Measurements from ENCODE around the gene SLC41A1. TPM values are rescaled to one million over a fixed set of nuclear protein-coding genes. Genes with fewer than 3 reads are reported as not detected.

SLC41A1 gene
- total and polyA plus RNA-seq, 9 of the 15 experiments (the other 6 are each of a cell fraction or from before 2014, with no cell fraction given): 4.1 to 29.3 (median 11.4) TPM

GRCh38 chr1:205837382-205837970, 24.5 kb upstream of the SLC41A1 start:
- no peak overlapping the region for H3K4me2 ChIP-seq (ENCODE audit: insufficient read depth, low read length)
- no peak for TF ChIP-seq TFAP4 (CRISPR knock-in tag; IDR thresholded peaks at IDR 0.05; ENCODE audit: borderline replicate concordance)
- 0 out of 2 replicates have a peak, but pooled peaks have one; percentile 8 for TF ChIP-seq USF1 (CRISPR knock-in tag; IDR thresholded peaks at IDR 0.05)
- TF ChIP-seq PHB2 (IDR thresholded peaks at IDR 0.05; ENCODE audit: low read depth): no peak
- TF ChIP-seq NCOA1 (IDR thresholded peaks at IDR 0.05; ENCODE audit: low read depth): no peak
- no peak for TF ChIP-seq ZNF23 (CRISPR knock-in tag; IDR thresholded peaks at IDR 0.05)
- TF ChIP-seq FUS (optimal IDR thresholded peaks at IDR 0.05; ENCODE audit: low read depth, low read length): no peak
- no peak for TF ChIP-seq NCOA6 (IDR thresholded peaks at IDR 0.05)
- TF ChIP-seq ATF6 (CRISPR knock-in tag; IDR thresholded peaks at IDR 0.05): no peak
- no peaks in the 10 kb centered on the region for H3K79me2 ChIP-seq (ENCODE audit: control insufficient read depth, insufficient read depth, low read length)
- ATAC-seq: no peak
- H3K9me1 ChIP-seq (ENCODE audit: control insufficient read depth, insufficient read depth, low read length): no peaks in the 10 kb centered on the region
- no peaks in the 10 kb centered on the region for H3K36me3 ChIP-seq (ENCODE audit: control insufficient read depth, insufficient read depth, low read length)
- intact Hi-C loops (cut with micrococcal nuclease): no loop called here
- FAIRE-seq: no peak
- ChIA-PET POLR2A (interaction anchor here (0.6 to 1.7 kb wide), 6 partner anchors 12 to 852 kb away, joined by 3 to 4 read pairs (median 3); no protein-coding TSS in a partner anchor), CTCF (ENCODE audit: low intra/inter-chr PET ratio) (no interaction called here)
- H3K27ac ChIP-seq (ENCODE audit: extremely low read depth, low read depth, low read length): no peak overlapping the region
- no TSS peak for BruUV-seq (replicated peaks)
- H3K9me3 ChIP-seq (replicated peaks; ENCODE audit: control insufficient read depth, insufficient read depth, low read depth, low read length): no peaks in the 10 kb centered on the region
- H3K4me3 ChIP-seq: no peak overlapping the region
- H2AFZ ChIP-seq (ENCODE audit: low read depth, low read length): no peak overlapping the region
- WGBS (ENCODE audit: insufficient coverage, low coverage, missing lambda C conversion rate): 13% methylated on average over 7 of the region's 7 CpGs
- peaks cover 12 to 20% of the 10 kb centered on the region in 2 experiments; a peak in 4 of 5 replicates for H3K27me3 ChIP-seq (ENCODE audit: control insufficient read depth in 2 of 2, insufficient read depth in 2 of 2, low read length in 2 of 2)
- H3K9ac ChIP-seq (ENCODE audit: insufficient read depth in 1 of 2, low read depth in 2 of 2, low read length in 2 of 2): no peak overlapping the region
- in situ Hi-C loops (cut with MboI): no loop called here
- no peaks in the 10 kb centered on the region for H4K20me1 ChIP-seq (replicated peaks; ENCODE audit: control insufficient read depth, insufficient read depth, low read length)
- no peaks in the 10 kb centered on the region; a peak in 3 of 5 replicates for H3K4me1 ChIP-seq (replicated peaks in 1 of 2; ENCODE audit: control insufficient read depth in 2 of 2, insufficient read depth in 2 of 2, low read length in 2 of 2)
- no peak for DNase-seq (ENCODE audit: extremely low read depth in 1 of 4, low spot score in 3 of 4)

Data from K562 (cell line).